GF-D8 (cell line): Measurements from ENCODE around the gene TP73.

Experiments
- DNase-seq: peaks from one replicate; lab custom pipeline; 2025; lab: John Stamatoyannopoulos, UW

Gene TP73

GRCh38 chr1:3672971-3673361 lies 20.6 kb downstream of the TP73 start:
- DNase-seq, result no peak

- DNase-seq, result no peak
These were observed 21.2 kb downstream of the TP73 start for GRCh38 chr1:3673381-3674099.

- no peak for DNase-seq
These were observed 22.1 kb downstream of the TP73 start for GRCh38 chr1:3674100-3675094.

- DNase-seq, result no peak
These were observed 23.1 kb downstream of the TP73 start for GRCh38 chr1:3675436-3675835.

GRCh38 chr1:3676581-3677470 lies 24.5 kb downstream of the TP73 start:
- DNase-seq, result peak; percentile 65

GRCh38 chr1:3677484-3677883 lies 25.2 kb downstream of the TP73 start:
- peak; percentile 85 for DNase-seq

- peak; percentile 65 for DNase-seq
These were observed 26.2 kb downstream of the TP73 start for GRCh38 chr1:3678361-3679097.

- no peak for DNase-seq
These were observed 26.8 kb downstream of the TP73 start for GRCh38 chr1:3679098-3679555.

- DNase-seq, result no peak
These were observed 27.6 kb downstream of the TP73 start for GRCh38 chr1:3679799-3680453.

GRCh38 chr1:3680488-3681230 lies 28.3 kb downstream of the TP73 start:
- no peak for DNase-seq

GRCh38 chr1:3681231-3681897 lies 29.0 kb downstream of the TP73 start:
- DNase-seq, result no peak

- DNase-seq, result no peak
These were observed 29.8 kb downstream of the TP73 start for GRCh38 chr1:3681898-3682806.

GRCh38 chr1:3683197-3683596 lies 30.9 kb downstream of the TP73 start:
- no peak for DNase-seq

- DNase-seq, result no peak
These were observed 31.7 kb downstream of the TP73 start for GRCh38 chr1:3683992-3684391.

- DNase-seq, result no peak
These were observed 32.9 kb downstream of the TP73 start for GRCh38 chr1:3685222-3685621.

GRCh38 chr1:3685906-3686305 lies 33.6 kb downstream of the TP73 start:
- DNase-seq, result no peak

- no peak for DNase-seq
These were observed 35.2 kb downstream of the TP73 start for GRCh38 chr1:3687504-3687903.
